Adrenal gland (tissue), 12 donors: ENCODE measurements around the gene HMMR. TPM values are rescaled to one million over a fixed set of nuclear protein-coding genes. Genes with fewer than 3 reads are reported as not detected.

Experiments used
- DNase-seq, 7 donors: peaks; one replicate each; pipeline ENCODE4 v3.0.0-alpha.2; 2019 to 2020
- H3K27ac ChIP-seq, 5 donors: fragments of 200-600 bp; sonication (generic) in 4 of 5; 1 replicate in 3 of 5; 2 replicates in 2 of 5; pipeline versions ENCODE4 v1.5.1 to v1.8.0; 2016 to 2020; ENCODE audit warnings: mild to moderate bottlenecking in 1 of 5
- H3K27me3 ChIP-seq: fragments of 200-600 bp; 2 replicates; pipeline ENCODE4 v1.8.0; 2021
- H3K36me3 ChIP-seq, 2 donors: fragments of 200-600 bp; replicated peaks in 1 of 2; 1 replicate in 1 of 2; 2 replicates in 1 of 2; pipeline versions ENCODE4 v1.5.1 to v1.8.0; 2018 to 2022
- H3K4me1 ChIP-seq, 2 donors: fragments of 200-600 bp; replicated peaks in 1 of 2; 1 replicate in 1 of 2; 2 replicates in 1 of 2; pipeline versions ENCODE4 v1.5.1 to v1.8.0; 2018 to 2021
- H3K4me3 ChIP-seq, 4 donors: fragments of 200-600 bp; sonication (generic) in 3 of 4; one replicate each; pipeline ENCODE4 v1.5.1; 2016 to 2018
- H3K9me3 ChIP-seq, 3 donors: fragments of 200-600 bp; sonication (generic) in 1 of 3; replicated peaks in 1 of 3; 1 replicate in 2 of 3; 2 replicates in 1 of 3; pipeline versions ENCODE4 v1.5.1 to v1.8.0; 2016 to 2021
- POLR2A ChIP-seq, 2 donors: fragments of 450-650 bp; IDR thresholded peaks; one replicate each; pipeline ENCODE4 v1.6.1; 2017; ENCODE audit warnings: antibody characterized with exemption in 2 of 2, mild to moderate bottlenecking in 2 of 2, moderate library complexity in 1 of 2
- WGBS, 4 donors: extraction: QIAGEN DNeasy Blood & Tissue Kit in 2 of 4; methylation state at CpG; one replicate each; pipeline versions ENCODE4 v1.1.5 to v1.1.7; 2013 to 2017; 5-methylcytosine and 5-hydroxymethylcytosine counted together
- intact Hi-C, 2 donors: fragments of 100-400 bp; cut with DNase I; formaldehyde crosslinking; loops; one replicate each; pipeline versions ENCODE4 v1.14.1 to v1.15.0; 2022 to 2023
- polyA plus RNA-seq, 3 donors: library from polyadenylated mRNA; stranded (reverse); fragments of 200-250 nt in 2 of 3; fragments of 350-450 nt in 1 of 3; fragmentation: Illumina TruSeq in 1 of 3; extraction: RNeasy Lipid Tissue Mini Kit (QIAGEN cat#74804) in 1 of 3; gene quantifications; one replicate each; pipeline ENCODE4 v1.2.3, GENCODE V29; 2013 to 2014
- total RNA-seq, 9 donors: library from RNA; depleted of rRNA in 4 of 9; stranded (reverse); fragments of >200 nt in 4 of 9; fragments of 120-200 nt in 1 of 9; fragmentation: NEBNext Ultra II Directional in 1 of 9; extraction: Animal tissue kit (Norgen Biotek cat#: 25700) in 1 of 9; gene quantifications; one replicate each; pipeline versions ENCODE4 v1.1.0 to v1.2.4, GENCODE V29; 2013 to 2023
- TF ChIP-seq, protein P1 (sequence below), 6 experiments: fragments of 450-650 bp in 4 of 6; fragments of 200-600 bp in 2 of 6; sonication (generic) in 1 of 6; IDR thresholded peaks; 1 replicate in 5 of 6; 2 replicates in 1 of 6; pipeline versions ENCODE4 v1.5.1 to v1.8.0; 2016 to 2021; ENCODE audit warnings: antibody characterized with exemption in 6 of 6, mild to moderate bottlenecking in 2 of 6, moderate library complexity in 1 of 6
- donor health status: healthy with polysubstance abuse.
- donor health status: Bipolar disorder and iron deficiency.
- donor health status: DM: yes; HTN: yes; CAD: no.
- donor health status: DM: no; HTN: no; CAD: no.
- donor health status: DM: no; HTN: no; CAD: no.
- donor health status: DM: yes; HTN: yes; CAD: no.

Gene HMMR
- total and polyA plus RNA-seq, 12 donors: 0.24 to 10.3 (median 1.5) TPM; not detected in 1

DNA sequence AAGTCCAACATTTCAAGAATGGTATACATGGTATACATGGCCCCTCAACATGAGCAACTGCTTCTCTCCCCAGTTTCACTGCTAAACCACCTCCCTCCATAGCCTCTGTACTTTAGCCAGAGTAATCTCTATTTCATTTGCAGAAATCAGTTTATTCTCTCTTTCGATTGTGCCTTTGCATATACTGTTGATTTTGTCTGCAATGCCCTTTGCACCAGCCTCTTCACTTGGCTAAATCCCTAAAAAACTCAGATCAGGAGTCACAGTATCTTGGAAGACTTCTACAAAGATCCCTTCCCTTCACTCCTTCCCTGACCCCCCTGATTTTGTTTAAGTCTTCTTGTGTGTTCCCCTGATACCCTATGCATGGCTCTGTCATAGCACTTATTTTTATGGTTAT, 27.9 kb upstream of the HMMR start:
- TF ChIP-seq, protein P1, sequence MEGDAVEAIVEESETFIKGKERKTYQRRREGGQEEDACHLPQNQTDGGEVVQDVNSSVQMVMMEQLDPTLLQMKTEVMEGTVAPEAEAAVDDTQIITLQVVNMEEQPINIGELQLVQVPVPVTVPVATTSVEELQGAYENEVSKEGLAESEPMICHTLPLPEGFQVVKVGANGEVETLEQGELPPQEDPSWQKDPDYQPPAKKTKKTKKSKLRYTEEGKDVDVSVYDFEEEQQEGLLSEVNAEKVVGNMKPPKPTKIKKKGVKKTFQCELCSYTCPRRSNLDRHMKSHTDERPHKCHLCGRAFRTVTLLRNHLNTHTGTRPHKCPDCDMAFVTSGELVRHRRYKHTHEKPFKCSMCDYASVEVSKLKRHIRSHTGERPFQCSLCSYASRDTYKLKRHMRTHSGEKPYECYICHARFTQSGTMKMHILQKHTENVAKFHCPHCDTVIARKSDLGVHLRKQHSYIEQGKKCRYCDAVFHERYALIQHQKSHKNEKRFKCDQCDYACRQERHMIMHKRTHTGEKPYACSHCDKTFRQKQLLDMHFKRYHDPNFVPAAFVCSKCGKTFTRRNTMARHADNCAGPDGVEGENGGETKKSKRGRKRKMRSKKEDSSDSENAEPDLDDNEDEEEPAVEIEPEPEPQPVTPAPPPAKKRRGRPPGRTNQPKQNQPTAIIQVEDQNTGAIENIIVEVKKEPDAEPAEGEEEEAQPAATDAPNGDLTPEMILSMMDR (IDR thresholded peaks at IDR 0.05): no peak
- no peak for TF ChIP-seq POLR2A (IDR thresholded peaks at IDR 0.05)
- intact Hi-C loops: no loop called here
- Histone ChIP-seq H3K27ac (no peak overlapping the region), H3K4me3 (no peak overlapping the region), H3K36me3 (no peaks in the 10 kb centered on the region), H3K9me3 (no peaks in the 10 kb centered on the region), H3K4me1 (peaks cover 0 to 18% of the 10 kb centered on the region in 2 donors), H3K27me3 (no peaks in the 10 kb centered on the region)
- 87 to 95% (median 92%) methylated on average over 1 of the region's 1 CpG for WGBS, 4 donors
- DNase-seq: no peak

DNA sequence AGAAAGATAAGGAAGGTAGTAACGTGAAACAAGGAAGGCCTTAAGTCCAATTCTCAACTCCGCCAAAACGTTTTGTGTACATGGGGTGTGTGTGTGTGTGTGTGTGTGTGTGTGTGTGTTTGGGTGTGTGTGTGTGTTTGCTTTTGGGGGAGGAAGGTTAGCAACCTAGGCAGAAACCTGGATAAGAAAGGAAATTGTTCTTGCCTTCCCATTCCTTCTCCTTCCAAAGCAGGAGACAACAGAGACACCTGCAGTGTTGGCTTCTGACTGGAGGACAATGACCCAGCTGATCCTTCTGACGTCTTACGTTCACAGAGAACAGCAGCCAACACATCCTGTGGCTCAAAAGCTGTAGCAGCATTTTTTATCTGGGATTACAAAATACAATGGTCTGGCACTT, 27.2 kb upstream of the HMMR start:
- 45 to 61% (median 54%) methylated on average over 5 of the region's 5 CpGs for WGBS, 4 donors
- no peaks in the 10 kb centered on the region for H3K27me3 ChIP-seq
- DNase-seq: peak in 3 of 7 donors; percentile 8 to 51 (median 36)
- TF ChIP-seq, protein P1 (IDR thresholded peaks at IDR 0.05): no peak
- no peak for TF ChIP-seq POLR2A (IDR thresholded peaks at IDR 0.05)
- H3K9me3 ChIP-seq: no peaks in the 10 kb centered on the region
- no peak overlapping the region for H3K4me3 ChIP-seq
- H3K27ac ChIP-seq: no peak overlapping the region
- H3K4me1 ChIP-seq: peaks cover 4 to 19% of the 10 kb centered on the region in 2 donors
- H3K36me3 ChIP-seq: no peaks in the 10 kb centered on the region
- intact Hi-C loops: no loop called here

DNA sequence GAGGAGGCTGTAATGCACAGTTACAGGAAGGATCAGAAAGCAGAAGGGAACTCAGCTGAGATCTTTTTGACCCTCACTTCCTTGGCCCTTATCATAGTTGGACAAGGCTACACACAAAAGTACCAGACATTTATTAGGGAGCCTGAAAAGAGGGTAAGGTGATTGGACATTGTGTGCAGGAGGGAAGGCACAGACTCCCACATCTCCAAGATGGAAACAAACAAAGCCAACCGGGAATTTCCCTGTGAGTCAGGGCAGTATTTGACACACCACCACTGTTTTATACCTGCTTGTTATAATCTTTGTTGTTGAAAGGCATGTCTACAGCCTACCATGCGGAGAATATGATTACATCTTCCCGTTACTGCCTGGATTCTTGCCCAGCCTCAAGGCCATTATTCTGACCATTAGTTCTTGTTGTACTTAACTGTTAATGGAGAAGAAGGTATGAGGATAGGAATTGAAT, 26.0 kb upstream of the HMMR start:
- Histone ChIP-seq H3K36me3 (no peaks in the 10 kb centered on the region), H3K4me3 (no peak overlapping the region), H3K27me3 (no peaks in the 10 kb centered on the region), H3K4me1 (peaks cover 15 to 31% of the 10 kb centered on the region in 2 donors), H3K27ac (peak overlapping the region in 2 of 5 donors; percentile 53 to 61), H3K9me3 (no peaks in the 10 kb centered on the region)
- TF ChIP-seq, protein P1 (IDR thresholded peaks at IDR 0.05): no peak
- DNase-seq: peak in 6 of 7 donors; percentile 27 to 83 (median 70)
- WGBS, 4 donors: 20 to 28% (median 23%) methylated on average over 3 of the region's 3 CpGs
- intact Hi-C loops: no loop called here

DNA sequence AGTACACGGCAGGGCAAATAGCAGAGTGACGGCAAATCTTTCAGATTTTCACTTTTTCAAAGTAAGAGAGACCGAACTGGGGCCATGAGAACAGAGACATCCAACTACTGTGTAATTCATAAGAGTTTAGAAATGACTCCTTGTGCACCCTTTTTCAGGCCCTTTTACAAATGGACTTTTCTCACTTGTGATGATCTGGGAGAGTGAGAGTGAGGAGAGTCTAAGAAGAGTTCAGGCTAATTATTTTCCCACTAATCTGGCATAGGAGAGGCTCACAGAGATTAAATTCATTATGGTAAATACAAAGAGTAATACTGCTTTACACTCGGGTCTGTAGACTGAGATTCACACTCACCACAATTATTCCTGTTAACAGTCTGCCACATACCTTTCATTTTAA, 23.9 kb upstream of the HMMR start:
- TF ChIP-seq POLR2A (IDR thresholded peaks at IDR 0.05): no peak
- TF ChIP-seq, protein P1 (IDR thresholded peaks at IDR 0.05): no peak
- H3K27me3 ChIP-seq: no peaks in the 10 kb centered on the region
- peaks cover 21 to 47% of the 10 kb centered on the region in 2 donors for H3K4me1 ChIP-seq
- H3K9me3 ChIP-seq: no peaks in the 10 kb centered on the region
- H3K27ac ChIP-seq: peak overlapping the region in 3 of 5 donors; percentile 81 to 92 (median 88)
- H3K4me3 ChIP-seq: peak overlapping the region in 1 of 4 donors; percentile 87
- no peak for DNase-seq
- peaks cover 0 to 11% of the 10 kb centered on the region in 2 donors for H3K36me3 ChIP-seq
- intact Hi-C loops: no loop called here
- 80 to 89% (median 85%) methylated on average over 4 of the region's 4 CpGs for WGBS, 4 donors
